Activated B cell treated with CpG ODN at 0.5 μM for 24 hours (primary cell): ENCODE data around the gene PRLH. TPM values are rescaled to one million over a fixed set of nuclear protein-coding genes. Genes with fewer than 3 reads are reported as not detected.
A peak's percentile ranks its signal among the peaks of the same experiment; 100 is the strongest.

ENCODE experiments used
- ATAC-seq: fragments of 200-7000 bp; cut with Tn5 transposase; one replicate; pipeline ENCODE4 v1.10.0; 2021; ENCODE audit warnings: low read depth, mild to moderate bottlenecking, moderate library complexity
- CTCF ChIA-PET: fragments of 350-600 bp; sonication (Branson Sonifier 250); formaldehyde crosslinking; loops from one replicate; lab custom pipeline; 2021; ENCODE audit warnings: antibody characterized with exemption; lab: Charles Lee
- POLR2A ChIA-PET: fragments of 350-600 bp; sonication (Branson Sonifier 250); formaldehyde crosslinking; loops from one replicate; lab custom pipeline; 2021; ENCODE audit warnings: antibody characterized with exemption; lab: Charles Lee
- DNase-seq: peaks from one replicate; pipeline ENCODE4 v3.0.0; 2022
- H3K27ac Mint-ChIP-seq: one replicate; pipeline ENCODE4 v1.8.0; 2020; ENCODE audit warnings: mixed read lengths
- H3K27me3 Mint-ChIP-seq: one replicate; pipeline ENCODE4 v1.8.0; 2021; ENCODE audit warnings: mixed read lengths
- H3K36me3 Mint-ChIP-seq: one replicate; pipeline ENCODE4 v1.8.0; 2021; ENCODE audit warnings: low read depth, mixed read lengths
- H3K4me1 Mint-ChIP-seq: one replicate; pipeline ENCODE4 v1.8.0; 2021; ENCODE audit warnings: mixed read lengths
- H3K4me3 Mint-ChIP-seq: one replicate; pipeline ENCODE4 v1.8.0; 2020; ENCODE audit warnings: mild to moderate bottlenecking, mixed read lengths
- H3K9me3 Mint-ChIP-seq: one replicate; pipeline ENCODE4 v1.8.0; 2020; ENCODE audit warnings: mixed read lengths
- CTCF ChIP-seq: fragments of 200-600 bp; IDR thresholded peaks from one replicate; pipeline ENCODE4 v1.8.0; 2022; ENCODE audit warnings: antibody characterized with exemption, mild to moderate bottlenecking
- intact Hi-C: fragments of 100-400 bp; cut with micrococcal nuclease; formaldehyde crosslinking; loops from one replicate; pipeline ENCODE4 v1.15.1; 2024
- total RNA-seq: library from RNA; stranded (reverse); gene quantifications from 2 replicates; pipeline ENCODE4 v1.2.3, GENCODE V29; 2022

Gene PRLH
- total RNA-seq, 1 donor from 2014 or later, result not detected

GRCh38 chr2:237590272-237591140, 24.1 kb downstream of the PRLH start, which contains the start of gene RAB17:
Gene RAB17, minus strand, starts transcription at chr2:237590734. Its CDS starts 4,580 bp downstream, at chr2:237586154.
- no peak within 1 kb of the TSS for H3K27ac Mint-ChIP-seq
- ATAC-seq (no peak), DNase-seq (no peak)
- H3K4me1 Mint-ChIP-seq, result peaks cover 9% of the 10 kb centered on the region
- no peaks in the 10 kb centered on the region for H3K36me3 Mint-ChIP-seq
- H3K27me3 Mint-ChIP-seq, result peaks cover 3% of the 10 kb centered on the region
- no peaks in the 10 kb centered on the region for H3K9me3 Mint-ChIP-seq
- POLR2A ChIA-PET, result no interaction called here
- CTCF ChIA-PET, result no interaction called here
- TF ChIP-seq CTCF, result no peak
- no peak within 1 kb of the TSS for H3K4me3 Mint-ChIP-seq
- intact Hi-C loops, result no loop called here

- no peak for TF ChIP-seq CTCF
- intact Hi-C loops, result no loop called here
- H3K4me3 Mint-ChIP-seq, result no peak overlapping the region
- H3K36me3 Mint-ChIP-seq, result no peaks in the 10 kb centered on the region
- peak; percentile 21 for ATAC-seq
- H3K27me3 Mint-ChIP-seq, result peaks cover 3% of the 10 kb centered on the region
- H3K4me1 Mint-ChIP-seq, result peaks cover 9% of the 10 kb centered on the region
- DNase-seq, result no peak
- H3K9me3 Mint-ChIP-seq, result no peaks in the 10 kb centered on the region
- CTCF ChIA-PET, result no interaction called here
- POLR2A ChIA-PET, result no interaction called here
- no peak overlapping the region for H3K27ac Mint-ChIP-seq
Observed at GRCh38 chr2:237591141-237591881, 24.9 kb downstream of the PRLH start.

GRCh38 chr2:237592425-237592980, 26.1 kb downstream of the PRLH start:
- no peak for TF ChIP-seq CTCF
- no peak overlapping the region for H3K4me3 Mint-ChIP-seq

GRCh38 chr2:237593036-237593435, 26.7 kb downstream of the PRLH start:
- peaks cover 13% of the 10 kb centered on the region for H3K4me1 Mint-ChIP-seq
- no peak overlapping the region for H3K4me3 Mint-ChIP-seq
- H3K9me3 Mint-ChIP-seq, result no peaks in the 10 kb centered on the region
- H3K36me3 Mint-ChIP-seq, result no peaks in the 10 kb centered on the region
- DNase-seq (no peak), ATAC-seq (no peak)
- intact Hi-C loops, result no loop called here
- ChIA-PET CTCF (no interaction called here), POLR2A (no interaction called here)
- H3K27me3 Mint-ChIP-seq, result no peaks in the 10 kb centered on the region
- H3K27ac Mint-ChIP-seq, result no peak overlapping the region
- TF ChIP-seq CTCF, result no peak

More at GRCh38 chr2:237592425-237592980, 26.1 kb downstream of the PRLH start:
- no peak overlapping the region for H3K27ac Mint-ChIP-seq
- no peaks in the 10 kb centered on the region for H3K36me3 Mint-ChIP-seq
- intact Hi-C loops, result no loop called here
- ChIA-PET CTCF (no interaction called here), POLR2A (interaction anchor here (0.7 kb wide), 2 partner anchors 16 to 17 kb away, joined by 4 to 6 read pairs; no protein-coding TSS in a partner anchor)
- no peak for DNase-seq
- no peaks in the 10 kb centered on the region for H3K27me3 Mint-ChIP-seq
- no peaks in the 10 kb centered on the region for H3K9me3 Mint-ChIP-seq
- ATAC-seq, result no peak
- H3K4me1 Mint-ChIP-seq, result peaks cover 9% of the 10 kb centered on the region
